Smooth muscle cell of the brain vasculature (primary cell): ENCODE results near the gene PRSS23.
"Not testable (repeated sequence)": the region's sequence is repeated elsewhere in the genome, so short reads cannot be mapped to it uniquely, and the experiment has no call there.

Experiments used
- DNase-seq: peaks from one replicate; pipeline ENCODE4 v3.0.0-alpha.2; 2012; ENCODE audit warnings: low read depth, low spot score

PRSS23 gene, protein sequence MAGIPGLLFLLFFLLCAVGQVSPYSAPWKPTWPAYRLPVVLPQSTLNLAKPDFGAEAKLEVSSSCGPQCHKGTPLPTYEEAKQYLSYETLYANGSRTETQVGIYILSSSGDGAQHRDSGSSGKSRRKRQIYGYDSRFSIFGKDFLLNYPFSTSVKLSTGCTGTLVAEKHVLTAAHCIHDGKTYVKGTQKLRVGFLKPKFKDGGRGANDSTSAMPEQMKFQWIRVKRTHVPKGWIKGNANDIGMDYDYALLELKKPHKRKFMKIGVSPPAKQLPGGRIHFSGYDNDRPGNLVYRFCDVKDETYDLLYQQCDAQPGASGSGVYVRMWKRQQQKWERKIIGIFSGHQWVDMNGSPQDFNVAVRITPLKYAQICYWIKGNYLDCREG

DNA sequence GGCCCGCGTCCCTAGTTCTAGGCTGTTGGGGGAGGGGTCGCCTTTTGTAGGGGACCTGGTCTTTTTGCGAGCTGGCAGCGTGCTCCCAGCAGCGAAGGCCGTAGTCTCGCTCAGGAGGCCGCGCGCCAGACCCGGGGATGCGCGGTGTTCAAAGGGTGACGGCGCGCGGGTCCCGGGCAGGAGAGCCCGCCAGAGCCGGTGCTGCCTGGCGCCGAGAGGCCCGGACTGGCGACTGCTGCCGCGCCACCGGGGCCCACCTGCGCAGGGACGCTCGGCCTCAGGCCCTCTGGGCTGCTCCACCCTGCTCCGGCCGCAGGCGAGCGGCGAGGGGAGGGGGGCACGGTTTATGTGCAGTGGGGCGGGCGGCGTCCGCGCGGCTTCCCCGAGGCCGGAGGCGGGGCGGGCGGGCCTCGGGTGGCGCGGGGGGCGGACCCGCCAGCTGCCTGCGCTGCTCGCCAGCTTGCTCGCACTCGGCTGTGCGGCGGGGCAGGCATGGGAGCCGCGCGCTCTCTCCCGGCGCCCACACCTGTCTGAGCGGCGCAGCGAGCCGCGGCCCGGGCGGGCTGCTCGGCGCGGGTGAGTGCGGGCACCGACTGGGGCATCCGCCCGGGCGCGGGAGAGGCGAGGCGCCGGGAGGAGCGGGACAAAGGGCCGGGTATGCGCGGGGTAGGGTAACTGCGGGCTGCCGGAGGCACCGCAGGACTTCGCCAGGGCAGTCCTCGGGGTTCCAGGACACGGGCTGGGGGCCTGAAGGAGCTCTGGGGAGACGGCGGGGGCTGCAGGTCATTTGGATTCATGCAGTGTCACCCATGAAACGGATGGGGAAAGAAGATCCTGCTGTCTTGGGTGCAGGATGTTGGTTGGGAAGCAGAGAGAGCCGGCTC is at the start of gene PRSS23:
PRSS23 (plus strand) TSS at position 467 of the 884 bp plus-strand sequence. CDS start 7,102 bp downstream, outside the sequence.
- DNase-seq: no peak

- DNase-seq: no peak
Measured at GRCh38 chr11:86753459-86753858, 46.9 kb upstream of the PRSS23 start.

DNA sequence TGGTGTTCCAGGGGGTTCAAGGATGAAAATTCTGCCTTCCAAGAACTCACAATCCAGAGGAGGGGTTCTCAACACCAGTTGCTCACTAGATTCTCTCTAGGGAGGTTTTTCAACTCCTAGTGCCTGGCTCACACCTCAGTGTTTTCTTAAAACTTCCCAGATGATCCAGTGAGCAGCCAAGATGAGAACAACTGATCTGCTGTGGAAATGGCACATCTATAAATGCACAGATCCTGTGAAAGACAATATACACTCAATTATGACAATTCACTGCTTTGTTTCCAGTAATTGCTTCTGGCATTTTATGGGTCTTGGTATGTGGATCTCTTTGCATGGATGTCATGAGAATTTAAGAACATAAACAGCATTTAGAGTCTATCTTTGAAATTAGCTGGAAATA is 45.2 kb upstream of the PRSS23 start:
- no peak for DNase-seq

DNA sequence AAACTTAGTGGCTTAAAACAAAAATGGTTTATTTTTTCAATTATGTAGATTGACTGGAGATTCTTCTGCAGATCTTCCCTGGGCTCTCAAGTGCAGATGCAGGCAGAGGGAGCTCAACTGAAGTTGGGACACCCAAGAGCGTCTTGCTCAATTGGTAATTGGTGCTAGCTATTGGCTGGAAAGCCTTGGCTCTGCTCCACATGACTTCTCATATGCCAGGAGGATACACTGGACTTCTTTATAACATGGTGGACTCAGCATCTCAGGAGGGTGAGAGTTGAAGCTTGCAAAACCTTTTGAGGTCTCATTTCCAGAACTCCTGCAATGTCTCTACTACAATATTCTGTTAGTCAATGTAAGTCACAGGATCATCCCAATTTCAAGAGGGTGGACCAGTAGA is 42.2 kb upstream of the PRSS23 start:
- no peak for DNase-seq

- DNase-seq: no peak
Measured at GRCh38 chr11:86760577-86760976, 39.8 kb upstream of the PRSS23 start.

DNA sequence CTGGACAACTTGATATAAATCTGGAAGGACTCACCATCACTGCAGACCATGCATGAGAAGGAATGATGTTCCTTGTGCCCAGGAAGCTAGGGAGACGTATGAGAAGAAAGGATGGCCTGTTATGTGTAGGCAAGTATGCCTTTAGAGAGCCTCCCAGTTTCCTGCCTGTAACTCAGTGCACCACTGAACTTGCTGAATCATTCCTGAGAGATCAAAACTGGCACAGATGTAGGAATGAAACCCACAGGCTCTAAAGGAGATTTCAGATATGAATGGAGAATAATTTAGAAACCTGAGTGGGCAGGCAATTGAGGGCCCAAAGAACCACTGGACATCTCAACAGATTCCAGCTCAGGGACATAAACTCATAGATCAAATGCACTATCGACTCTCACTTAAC is 38.4 kb upstream of the PRSS23 start:
- DNase-seq: no peak

- DNase-seq: no peak
Measured at GRCh38 chr11:86765203-86765602, 35.1 kb upstream of the PRSS23 start.

- DNase-seq: no peak
Measured at GRCh38 chr11:86765878-86766277, 34.5 kb upstream of the PRSS23 start.

DNA sequence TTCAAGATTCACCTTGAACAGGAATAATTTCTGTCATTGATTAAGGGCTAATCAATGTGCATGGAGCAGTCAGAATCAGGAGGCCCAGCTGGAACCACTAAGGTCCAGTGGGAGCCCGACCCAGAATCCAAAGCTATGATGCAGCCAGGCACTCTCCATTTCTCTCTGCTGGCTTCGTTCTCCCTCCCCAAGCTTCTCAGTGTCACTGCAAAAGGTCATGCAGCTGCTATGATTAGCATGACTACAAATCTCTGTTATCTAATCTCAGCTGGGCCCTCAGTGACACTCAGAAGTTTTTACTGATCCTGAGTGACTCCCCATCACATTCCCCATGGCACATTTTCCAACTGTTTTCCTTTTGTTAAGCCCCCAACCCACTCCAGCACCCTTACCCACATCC is 31.1 kb upstream of the PRSS23 start:
- DNase-seq: no peak

DNA sequence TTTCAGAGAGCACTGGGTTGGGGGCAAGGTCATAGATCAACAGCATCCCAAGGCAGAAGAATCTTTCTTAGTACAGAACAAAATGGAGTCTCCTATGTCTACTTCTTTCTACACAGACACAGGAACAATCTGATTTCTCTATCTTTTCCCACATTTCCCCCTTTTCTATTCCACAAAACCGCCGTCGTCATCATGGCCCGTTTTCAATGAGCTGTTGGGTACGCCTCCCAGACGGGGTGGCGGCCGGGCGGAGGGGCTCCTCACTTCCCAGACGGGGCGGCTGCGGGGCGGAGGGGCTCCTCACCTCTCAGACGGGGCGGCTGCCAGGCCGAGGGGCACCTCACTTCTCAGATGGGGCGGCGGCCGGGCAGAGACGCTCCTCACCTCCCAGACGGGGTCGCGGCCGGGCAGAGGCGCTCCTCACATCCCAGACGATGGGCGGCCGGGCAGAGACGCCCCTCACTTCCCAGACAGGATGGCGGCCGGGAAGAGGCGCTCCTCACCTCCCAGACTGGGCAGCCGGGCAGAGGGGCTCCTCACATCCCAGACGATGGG is 29.8 kb upstream of the PRSS23 start:
- not testable (repeated sequence) for DNase-seq

GRCh38 chr11:86772999-86773398 is 27.3 kb upstream of the PRSS23 start:
- no peak for DNase-seq

GRCh38 chr11:86773513-86774252 is 26.7 kb upstream of the PRSS23 start:
- no peak for DNase-seq

GRCh38 chr11:86774417-86774816 is 25.9 kb upstream of the PRSS23 start:
- no peak for DNase-seq

DNA sequence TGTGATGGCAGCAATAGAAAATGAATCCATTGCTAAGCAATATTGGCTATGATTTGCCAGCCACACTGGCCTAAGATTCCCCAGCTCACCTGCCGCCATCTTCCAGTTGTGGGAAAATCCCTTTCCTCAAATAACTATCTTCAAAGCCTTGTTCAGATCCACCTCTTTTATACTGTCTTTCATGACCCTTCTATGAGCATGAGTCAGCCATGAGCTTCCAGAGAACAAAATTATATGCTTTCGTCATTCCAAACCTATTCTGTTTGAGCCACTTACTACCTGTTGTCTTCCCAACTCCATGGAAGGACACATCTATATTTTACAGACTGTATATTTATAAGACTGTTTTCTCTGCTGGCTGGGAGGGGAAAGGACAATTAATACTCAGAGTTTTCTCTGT is 25.0 kb upstream of the PRSS23 start:
- DNase-seq: no peak

DNA sequence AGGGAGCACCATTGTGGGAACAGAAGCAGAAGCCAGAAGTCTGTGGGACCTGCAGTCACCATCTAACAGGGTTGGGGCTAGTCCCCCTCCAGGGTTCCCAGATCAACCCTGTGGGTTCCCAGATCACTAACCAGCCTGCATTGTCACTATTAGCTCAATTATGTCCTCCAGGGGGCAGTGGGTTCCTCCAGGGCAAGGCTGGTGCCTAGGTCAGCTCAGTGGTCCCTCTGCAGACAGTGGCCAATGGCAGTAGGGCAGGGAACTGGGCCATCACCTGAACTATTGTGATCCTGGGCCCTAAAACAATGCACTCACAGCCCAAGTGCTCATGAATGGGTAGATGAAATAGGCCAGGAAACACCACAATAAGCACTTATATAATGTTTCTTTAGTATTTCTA is 18.8 kb upstream of the PRSS23 start:
- DNase-seq: no peak

GRCh38 chr11:86782742-86783141 is 17.6 kb upstream of the PRSS23 start:
- no peak for DNase-seq

- no peak for DNase-seq
Measured at GRCh38 chr11:86783661-86784060, 16.7 kb upstream of the PRSS23 start.

DNA sequence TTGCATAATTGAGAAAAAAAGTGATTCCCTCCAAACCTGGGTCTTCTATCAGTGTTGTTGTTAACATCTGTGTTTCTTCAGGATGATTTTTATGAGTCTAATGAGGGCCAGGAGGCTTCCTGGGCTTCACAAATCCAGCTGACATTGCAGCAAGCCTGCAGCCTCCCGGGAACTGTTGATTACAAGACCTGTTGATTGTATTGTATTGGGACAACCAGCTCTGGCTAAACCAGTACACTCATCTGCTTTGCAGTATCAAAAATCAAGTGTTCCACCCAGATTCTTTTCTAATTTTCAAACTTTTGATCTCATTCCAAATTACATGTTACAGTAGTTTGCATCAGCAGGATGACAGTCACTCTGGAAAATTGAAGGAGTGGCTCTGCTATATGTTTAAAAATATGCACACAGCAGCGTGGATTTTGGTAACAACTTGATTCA is 16.1 kb upstream of the PRSS23 start:
- no peak for DNase-seq

GRCh38 chr11:86785576-86785975 is 14.8 kb upstream of the PRSS23 start:
- no peak for DNase-seq

- DNase-seq: no peak
Measured at GRCh38 chr11:86787018-86787536, 13.3 kb upstream of the PRSS23 start.

DNA sequence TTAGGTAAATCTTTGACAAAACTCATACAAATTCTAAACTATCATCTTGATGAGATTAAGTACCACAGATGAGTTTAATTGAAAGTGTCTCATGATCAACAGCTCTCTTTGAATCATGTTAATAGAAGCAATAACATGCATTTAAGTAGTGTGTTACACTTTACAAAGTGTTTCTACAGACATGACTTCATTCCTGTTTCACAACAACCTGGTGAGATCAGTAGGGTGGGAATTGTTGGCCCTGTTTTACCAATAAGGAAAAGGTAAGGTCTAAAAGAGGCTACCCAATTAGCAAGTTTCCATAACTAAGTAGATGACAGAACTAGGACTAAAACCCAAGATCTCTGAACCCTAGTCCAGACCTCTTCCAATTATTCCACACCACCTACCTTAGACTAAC is 12.7 kb upstream of the PRSS23 start:
- DNase-seq: no peak
